Measurements from ENCODE around the gene SIK3. TPM values are rescaled to one million over a fixed set of nuclear protein-coding genes. Genes with fewer than 3 reads are reported as not detected.
"Not testable (repeated sequence)": the region's sequence is repeated elsewhere in the genome, so short reads cannot be mapped to it uniquely, and the experiment has no call there.

The SIK3 gene
- total and polyA plus RNA-seq, 12 donors = 9.9 to 47.3 (median 36.5) TPM

DNA sequence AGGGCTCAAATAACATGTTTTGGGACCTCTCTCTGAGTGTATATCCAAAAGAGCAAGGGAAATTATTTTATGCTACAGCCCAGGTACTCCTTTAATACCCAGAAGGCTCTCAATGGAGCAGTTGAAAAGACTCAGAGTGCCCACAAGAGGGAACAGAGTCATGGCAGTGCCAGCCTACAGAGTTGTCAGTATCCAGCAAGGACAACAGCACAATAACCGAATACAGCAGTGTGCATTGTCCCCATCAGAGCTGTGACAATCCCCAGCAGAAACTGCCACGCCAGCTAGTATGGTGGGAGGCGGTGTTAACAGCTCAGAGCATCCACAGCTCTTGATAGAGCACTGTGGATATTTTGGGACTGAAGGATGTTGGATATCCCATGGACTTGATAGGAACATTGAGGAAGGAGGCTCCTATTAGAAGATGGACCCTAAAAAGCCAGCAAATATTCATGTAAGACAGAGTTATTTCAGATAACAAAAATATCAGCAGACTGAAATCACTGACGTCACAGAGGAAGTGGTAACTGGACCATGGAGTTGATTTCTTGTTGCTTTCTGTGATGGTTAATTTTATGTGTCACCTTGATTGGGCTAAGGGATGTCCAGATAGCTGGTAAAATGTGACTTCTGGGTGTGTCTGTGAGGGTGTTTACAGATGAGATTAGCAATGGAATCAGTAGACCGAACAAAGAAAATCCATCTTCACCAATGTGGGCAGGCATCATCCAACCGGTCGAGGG, 28.2 kb upstream of the SIK3 start:
- no peaks in the 10 kb centered on the region for H3K4me1 ChIP-seq
- no peak overlapping the region for H3K27ac ChIP-seq
- no peak for DNase-seq
- H3K4me3 ChIP-seq = no peak overlapping the region
- H3K9me3 ChIP-seq = no peaks in the 10 kb centered on the region
- intact Hi-C loops (cut with DNase I) = loop anchor here in 1 of 10 donors (10.0 kb wide), 1 partner anchor 98 kb away; no protein-coding TSS in a partner anchor
- ATAC-seq = no peak
- WGBS, 2 donors = 75 to 76% methylated on average over 7 of the region's 7 CpGs
- no peaks in the 10 kb centered on the region for H3K27me3 ChIP-seq
- no peaks in the 10 kb centered on the region for H3K36me3 ChIP-seq
- TF ChIP-seq, protein P1, sequence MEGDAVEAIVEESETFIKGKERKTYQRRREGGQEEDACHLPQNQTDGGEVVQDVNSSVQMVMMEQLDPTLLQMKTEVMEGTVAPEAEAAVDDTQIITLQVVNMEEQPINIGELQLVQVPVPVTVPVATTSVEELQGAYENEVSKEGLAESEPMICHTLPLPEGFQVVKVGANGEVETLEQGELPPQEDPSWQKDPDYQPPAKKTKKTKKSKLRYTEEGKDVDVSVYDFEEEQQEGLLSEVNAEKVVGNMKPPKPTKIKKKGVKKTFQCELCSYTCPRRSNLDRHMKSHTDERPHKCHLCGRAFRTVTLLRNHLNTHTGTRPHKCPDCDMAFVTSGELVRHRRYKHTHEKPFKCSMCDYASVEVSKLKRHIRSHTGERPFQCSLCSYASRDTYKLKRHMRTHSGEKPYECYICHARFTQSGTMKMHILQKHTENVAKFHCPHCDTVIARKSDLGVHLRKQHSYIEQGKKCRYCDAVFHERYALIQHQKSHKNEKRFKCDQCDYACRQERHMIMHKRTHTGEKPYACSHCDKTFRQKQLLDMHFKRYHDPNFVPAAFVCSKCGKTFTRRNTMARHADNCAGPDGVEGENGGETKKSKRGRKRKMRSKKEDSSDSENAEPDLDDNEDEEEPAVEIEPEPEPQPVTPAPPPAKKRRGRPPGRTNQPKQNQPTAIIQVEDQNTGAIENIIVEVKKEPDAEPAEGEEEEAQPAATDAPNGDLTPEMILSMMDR (IDR thresholded peaks at IDR 0.05) = no peak

DNA sequence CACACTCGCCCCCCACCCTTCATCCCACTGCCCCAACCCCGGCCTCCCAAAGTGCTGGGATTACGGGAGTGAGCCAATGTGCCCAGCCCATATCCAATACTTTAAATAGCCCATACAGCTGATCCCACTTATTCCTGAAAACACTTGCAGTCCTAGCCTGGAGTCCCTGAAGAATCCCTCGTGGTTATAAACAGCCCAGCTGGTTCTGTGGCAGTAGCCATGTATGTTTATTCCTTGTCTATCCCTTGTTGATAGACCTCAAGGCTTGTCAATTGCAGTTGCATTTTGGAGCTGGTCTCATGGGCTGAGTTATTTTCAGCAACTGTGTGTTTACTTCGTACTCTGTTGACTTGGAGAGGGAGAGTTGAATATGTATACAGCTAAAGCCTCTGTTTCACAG, 24.3 kb upstream of the SIK3 start:
- TF ChIP-seq, protein P1 (IDR thresholded peaks at IDR 0.05) = no peak
- Histone ChIP-seq H3K9me3 (no peaks in the 10 kb centered on the region), H3K27ac (no peak overlapping the region), H3K27me3 (no peaks in the 10 kb centered on the region), H3K4me3 (no peak overlapping the region), H3K36me3 (no peaks in the 10 kb centered on the region), H3K4me1 (peaks cover 0 to 2% (median 0%) of the 10 kb centered on the region in 9 donors)
- 54 to 61% methylated on average over 5 of the region's 5 CpGs for WGBS, 2 donors
- DNase-seq (no peak), ATAC-seq (peak in 2 of 8 donors; percentile 18 to 33)
- intact Hi-C loops (cut with DNase I) = loop anchor here in 1 of 10 donors (10.0 kb wide), 1 partner anchor 102 kb away; no protein-coding TSS in a partner anchor

DNA sequence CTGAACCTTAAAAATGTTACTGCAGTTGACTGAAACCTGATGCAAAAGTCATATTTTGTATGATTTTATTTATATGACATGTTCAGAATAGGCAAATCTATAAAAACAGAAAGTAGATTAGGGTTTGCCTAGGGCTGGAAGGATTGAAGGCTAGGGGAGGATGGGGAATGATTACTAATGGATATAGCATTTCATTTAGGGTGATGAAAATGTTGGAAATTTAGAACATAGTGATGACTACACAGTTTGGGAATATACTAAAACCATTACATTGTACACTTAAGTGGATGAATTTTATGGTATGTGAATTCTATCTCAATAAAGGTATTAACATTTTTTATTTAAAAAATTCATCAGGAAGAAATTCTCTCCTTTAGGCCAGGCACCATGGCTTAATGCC, 22.9 kb upstream of the SIK3 start:
- Histone ChIP-seq H3K36me3 (no peaks in the 10 kb centered on the region), H3K4me3 (no peak overlapping the region), H3K9me3 (no peaks in the 10 kb centered on the region), H3K27me3 (no peaks in the 10 kb centered on the region), H3K4me1 (peaks cover 0 to 4% (median 0%) of the 10 kb centered on the region in 9 donors), H3K27ac (no peak overlapping the region)
- intact Hi-C loops (cut with DNase I) = loop anchor here in 1 of 10 donors (10.0 kb wide), 1 partner anchor 104 kb away; no protein-coding TSS in a partner anchor
- DNase-seq = no peak
- no peak for ATAC-seq
- TF ChIP-seq, protein P1 (IDR thresholded peaks at IDR 0.05) = no peak

DNA sequence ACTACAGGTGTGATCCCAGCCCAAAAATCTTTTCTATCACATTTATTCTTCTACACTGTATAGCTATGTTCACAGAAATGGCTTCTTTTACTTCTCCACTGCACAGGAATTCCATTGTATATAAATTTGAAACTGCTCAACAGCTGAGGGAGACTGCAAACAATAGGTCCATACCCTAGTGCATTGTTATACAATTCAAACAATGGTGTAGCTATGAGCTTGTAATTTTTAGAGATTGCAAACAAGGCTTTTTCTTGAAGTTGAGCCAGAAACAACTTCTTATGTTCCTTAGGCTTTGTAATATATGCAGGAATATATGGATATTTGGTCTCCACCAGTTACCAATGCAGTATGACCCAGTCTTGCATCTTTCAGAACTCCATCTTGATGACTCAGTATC, 19.5 kb upstream of the SIK3 start:
- ATAC-seq (no peak), DNase-seq (no peak)
- no peaks in the 10 kb centered on the region for H3K9me3 ChIP-seq
- no peak overlapping the region for H3K4me3 ChIP-seq
- H3K4me1 ChIP-seq = peaks cover 0 to 4% (median 0%) of the 10 kb centered on the region in 9 donors
- no peaks in the 10 kb centered on the region for H3K36me3 ChIP-seq
- intact Hi-C loops (cut with DNase I) = no loop called here
- H3K27ac ChIP-seq = no peak overlapping the region
- TF ChIP-seq, protein P1 (IDR thresholded peaks at IDR 0.05) = no peak
- H3K27me3 ChIP-seq = no peaks in the 10 kb centered on the region

DNA sequence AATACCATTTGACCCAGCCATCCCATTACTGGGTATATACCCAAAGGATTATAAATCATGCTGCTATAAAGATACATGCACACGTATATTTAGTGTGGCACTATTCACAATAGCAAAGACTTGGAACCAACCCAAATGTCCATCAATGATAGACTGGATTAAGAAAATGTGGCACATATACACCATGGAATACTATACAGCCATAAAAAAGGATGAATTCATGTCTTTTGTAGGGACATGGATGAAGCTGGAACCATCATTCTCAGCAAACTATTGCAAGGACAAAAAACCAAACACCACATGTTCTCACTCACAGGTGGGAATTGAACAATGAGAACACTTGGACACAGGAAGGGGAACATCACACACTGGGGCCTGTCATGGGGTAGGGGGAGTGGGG, 14.7 kb upstream of the SIK3 start:
- H3K27ac ChIP-seq; H3K27me3 ChIP-seq; H3K36me3 ChIP-seq; H3K4me1 ChIP-seq; ATAC-seq; DNase-seq; H3K9me3 ChIP-seq; intact Hi-C loops (cut with DNase I); H3K4me3 ChIP-seq: not testable (repeated sequence)
- WGBS, 2 donors = 84 to 92% methylated on average over 1 of the region's 1 CpG

DNA sequence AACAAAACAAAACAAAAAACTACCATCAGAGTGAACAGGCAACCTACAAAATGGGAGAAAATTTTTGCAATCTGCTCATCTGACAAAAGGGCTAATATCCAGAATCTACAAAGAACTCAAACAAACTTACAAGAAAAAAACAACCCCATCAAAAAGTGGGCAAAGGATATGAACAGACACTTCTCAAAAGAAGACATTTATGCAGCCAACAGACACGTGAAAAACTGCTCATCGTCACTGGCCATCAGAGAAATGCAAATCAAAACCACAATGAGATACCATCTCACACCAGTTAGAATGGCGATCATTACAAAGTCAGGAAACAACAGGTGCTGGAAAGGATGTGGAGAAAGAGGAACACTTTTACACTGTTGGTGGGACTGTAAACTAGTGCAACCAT, 14.3 kb upstream of the SIK3 start:
- H3K4me1 ChIP-seq; H3K9me3 ChIP-seq; H3K27me3 ChIP-seq; H3K4me3 ChIP-seq; H3K27ac ChIP-seq; DNase-seq; intact Hi-C loops (cut with DNase I); ATAC-seq; H3K36me3 ChIP-seq: not testable (repeated sequence)
- WGBS, 2 donors = 67 to 71% methylated on average over 3 of the region's 3 CpGs
